Natural killer cell treated with Interleukin-12 subunit alpha and Interleukin-12 subunit beta and Interleukin-15 and Interleukin-18, amount 100 ng/mL, for 72 hours (primary cell): Measurements from ENCODE around the gene TCEAL6. TPM values are rescaled to one million over a fixed set of nuclear protein-coding genes. Genes with fewer than 3 reads are reported as not detected.
"Not testable (repeated sequence)": the region's sequence is repeated elsewhere in the genome, so short reads cannot be mapped to it uniquely, and the experiment has no call there.

Experiments used
- ATAC-seq, 2 donors: fragments of 150-1000 bp; cut with Tn5 transposase in 1 of 2; sonication (Bioruptor Pico), chemical (Tn5 transposase) in 1 of 2; 2 replicates each; pipeline ENCODE4 v1.10.0; 2021
- DNase-seq: peaks from one replicate; pipeline ENCODE4 v3.0.0; 2022; ENCODE audit warnings: low spot score
- H3K27ac Mint-ChIP-seq, 2 donors: 1 replicate in 1 of 2; 2 replicates in 1 of 2; pipeline ENCODE4 v1.8.0; 2022; ENCODE audit warnings: mixed read lengths in 2 of 2, mild to moderate bottlenecking in 1 of 2, moderate library complexity in 1 of 2
- H3K27me3 Mint-ChIP-seq, 2 donors: 1 replicate in 1 of 2; 2 replicates in 1 of 2; pipeline ENCODE4 v1.8.0; 2022; ENCODE audit warnings: mixed read lengths in 2 of 2
- H3K36me3 Mint-ChIP-seq: one replicate; pipeline ENCODE4 v1.8.0; 2022; ENCODE audit warnings: mixed read lengths
- H3K4me1 Mint-ChIP-seq, 2 donors: 1 replicate in 1 of 2; 2 replicates in 1 of 2; pipeline ENCODE4 v1.8.0; 2022; ENCODE audit warnings: low read depth in 2 of 2, mixed read lengths in 2 of 2, mild to moderate bottlenecking in 1 of 2
- H3K4me3 Mint-ChIP-seq: one replicate; pipeline ENCODE4 v1.8.0; 2022; ENCODE audit warnings: mixed read lengths
- H3K9me3 Mint-ChIP-seq: 2 replicates; pipeline ENCODE4 v1.8.0; 2022; ENCODE audit warnings: mixed read lengths
- total RNA-seq, 2 donors: library from RNA; stranded (reverse); gene quantifications; one replicate each; pipeline ENCODE4 v1.2.3, GENCODE V29; 2022

Gene TCEAL6
- total RNA-seq: not detected

GRCh38 chrX:102142274-102142673 is at the start of gene TCEAL6:
Gene TCEAL6, minus strand, starts transcription at chrX:102142481.
- ATAC-seq, H3K4me1 Mint-ChIP-seq, H3K36me3 Mint-ChIP-seq, DNase-seq, H3K4me3 Mint-ChIP-seq, H3K27ac Mint-ChIP-seq, H3K9me3 Mint-ChIP-seq: not testable (repeated sequence)
- peaks cover 28 to 34% of the 10 kb centered on the region in 2 donors for H3K27me3 Mint-ChIP-seq

- ATAC-seq: no peak
- no peaks in the 10 kb centered on the region for H3K36me3 Mint-ChIP-seq
- H3K27me3 Mint-ChIP-seq: peaks cover 0 to 5% of the 10 kb centered on the region in 2 donors
- H3K27ac Mint-ChIP-seq: no peak overlapping the region
- no peak for DNase-seq
- H3K9me3 Mint-ChIP-seq: no peaks in the 10 kb centered on the region
- H3K4me1 Mint-ChIP-seq: no peaks in the 10 kb centered on the region
- no peak overlapping the region for H3K4me3 Mint-ChIP-seq
These were observed 43.9 kb upstream of the TCEAL6 start for GRCh38 chrX:102185967-102186720.

GRCh38 chrX:102155806-102156179 is 13.5 kb upstream of the TCEAL6 start, which contains the start of gene BEX5:
Gene BEX5, minus strand, starts transcription at chrX:102155977. Its CDS starts 1,712 bp downstream, at chrX:102154265.
- DNase-seq (no peak), ATAC-seq (peak; percentile 96 to 97)
- peaks cover 7 to 24% of the 10 kb centered on the region in 2 donors for H3K27me3 Mint-ChIP-seq
- H3K4me3 Mint-ChIP-seq: peak within 1 kb of the TSS; percentile 99
- no peaks in the 10 kb centered on the region for H3K36me3 Mint-ChIP-seq
- H3K4me1 Mint-ChIP-seq: peaks cover 15% of the 10 kb centered on the region in 2 donors
- no peaks in the 10 kb centered on the region for H3K9me3 Mint-ChIP-seq
- H3K27ac Mint-ChIP-seq: peak within 1 kb of the TSS; percentile 73

GRCh38 chrX:102154900-102155805 is 12.9 kb upstream of the TCEAL6 start:
- H3K4me3 Mint-ChIP-seq: peak overlapping the region; percentile 99
- no peaks in the 10 kb centered on the region for H3K36me3 Mint-ChIP-seq
- peak overlapping the region; percentile 73 for H3K27ac Mint-ChIP-seq
- no peaks in the 10 kb centered on the region for H3K9me3 Mint-ChIP-seq
- DNase-seq (no peak), ATAC-seq (peak; percentile 69 to 70)
- H3K27me3 Mint-ChIP-seq: peaks cover 4 to 22% of the 10 kb centered on the region in 2 donors
- peaks cover 15% of the 10 kb centered on the region in 2 donors for H3K4me1 Mint-ChIP-seq

- Mint-ChIP-seq H3K27me3 (peaks cover 0 to 20% of the 10 kb centered on the region in 2 donors), H3K4me1 (peaks cover 15% of the 10 kb centered on the region in 2 donors), H3K9me3 (no peaks in the 10 kb centered on the region), H3K36me3 (no peaks in the 10 kb centered on the region), H3K4me3 (peak overlapping the region; percentile 99), H3K27ac (no peak overlapping the region)
- ATAC-seq (no peak), DNase-seq (no peak)
These were observed 12.1 kb upstream of the TCEAL6 start for GRCh38 chrX:102154218-102154860.

GRCh38 chrX:102141631-102142030 is 650 bp downstream of the TCEAL6 start:
- not testable (repeated sequence) for DNase-seq, H3K36me3 Mint-ChIP-seq, H3K4me1 Mint-ChIP-seq, H3K27ac Mint-ChIP-seq, H3K4me3 Mint-ChIP-seq, H3K9me3 Mint-ChIP-seq
- peak in 1 of 2 donors; percentile 28 for ATAC-seq
- peaks cover 28 to 35% of the 10 kb centered on the region in 2 donors for H3K27me3 Mint-ChIP-seq

- not testable (repeated sequence) for H3K4me1 Mint-ChIP-seq, H3K9me3 Mint-ChIP-seq, H3K27ac Mint-ChIP-seq, H3K36me3 Mint-ChIP-seq, ATAC-seq, H3K4me3 Mint-ChIP-seq, DNase-seq
- H3K27me3 Mint-ChIP-seq: peaks cover 26 to 33% of the 10 kb centered on the region in 2 donors
These were observed 1.4 kb downstream of the TCEAL6 start for GRCh38 chrX:102140876-102141275.

GRCh38 chrX:102138064-102138463 is 4.2 kb downstream of the TCEAL6 start:
- H3K27ac Mint-ChIP-seq: no peak overlapping the region
- DNase-seq (no peak), ATAC-seq (no peak)
- peaks cover 9 to 21% of the 10 kb centered on the region in 2 donors for H3K27me3 Mint-ChIP-seq
- no peak overlapping the region for H3K4me3 Mint-ChIP-seq
- peaks cover 2% of the 10 kb centered on the region for H3K36me3 Mint-ChIP-seq
- no peaks in the 10 kb centered on the region for H3K9me3 Mint-ChIP-seq
- no peaks in the 10 kb centered on the region for H3K4me1 Mint-ChIP-seq

GRCh38 chrX:102129473-102129872 is 12.8 kb downstream of the TCEAL6 start:
- ATAC-seq: no peak
- H3K27me3 Mint-ChIP-seq: peaks cover 27 to 29% of the 10 kb centered on the region in 2 donors
- H3K9me3 Mint-ChIP-seq: no peaks in the 10 kb centered on the region
- no peak for DNase-seq
- no peak overlapping the region for H3K4me3 Mint-ChIP-seq
- H3K27ac Mint-ChIP-seq: no peak overlapping the region
- H3K36me3 Mint-ChIP-seq: no peaks in the 10 kb centered on the region
- H3K4me1 Mint-ChIP-seq: no peaks in the 10 kb centered on the region

GRCh38 chrX:102126863-102127262 is 15.4 kb downstream of the TCEAL6 start:
- Mint-ChIP-seq H3K4me1 (no peaks in the 10 kb centered on the region), H3K27ac (no peak overlapping the region), H3K9me3 (no peaks in the 10 kb centered on the region), H3K27me3 (peaks cover 32 to 39% of the 10 kb centered on the region in 2 donors), H3K4me3 (no peak overlapping the region), H3K36me3 (no peaks in the 10 kb centered on the region)
- DNase-seq: no peak
- ATAC-seq: no peak

- not testable (repeated sequence) for H3K4me1 Mint-ChIP-seq, H3K9me3 Mint-ChIP-seq, DNase-seq, H3K27ac Mint-ChIP-seq, H3K36me3 Mint-ChIP-seq, H3K4me3 Mint-ChIP-seq
- H3K27me3 Mint-ChIP-seq: peaks cover 32 to 39% of the 10 kb centered on the region in 2 donors
- ATAC-seq: peak in 1 of 2 donors; percentile 48
These were observed 16.0 kb downstream of the TCEAL6 start for GRCh38 chrX:102126080-102126818.

GRCh38 chrX:102125436-102125835 is 16.8 kb downstream of the TCEAL6 start, which contains the start of gene TCEAL2:
Gene TCEAL2, plus strand, starts transcription at chrX:102125679. Its CDS starts 1,152 bp downstream, at chrX:102126831.
- H3K27me3 Mint-ChIP-seq: peaks cover 26 to 39% of the 10 kb centered on the region in 2 donors
- peak in 1 of 2 donors; percentile 28 for ATAC-seq

GRCh38 chrX:102125014-102125413 is 17.3 kb downstream of the TCEAL6 start:
- H3K27me3 Mint-ChIP-seq: peaks cover 26 to 38% of the 10 kb centered on the region in 2 donors
- not testable (repeated sequence) for ATAC-seq, H3K4me3 Mint-ChIP-seq, DNase-seq, H3K4me1 Mint-ChIP-seq, H3K9me3 Mint-ChIP-seq, H3K36me3 Mint-ChIP-seq, H3K27ac Mint-ChIP-seq

More at GRCh38 chrX:102125436-102125835, 16.8 kb downstream of the TCEAL6 start, which contains the start of gene TCEAL2:
- not testable (repeated sequence) for H3K9me3 Mint-ChIP-seq, H3K4me1 Mint-ChIP-seq, H3K36me3 Mint-ChIP-seq, DNase-seq, H3K27ac Mint-ChIP-seq, H3K4me3 Mint-ChIP-seq
